ENCODE measurements around the gene EXOC4.

DNA sequence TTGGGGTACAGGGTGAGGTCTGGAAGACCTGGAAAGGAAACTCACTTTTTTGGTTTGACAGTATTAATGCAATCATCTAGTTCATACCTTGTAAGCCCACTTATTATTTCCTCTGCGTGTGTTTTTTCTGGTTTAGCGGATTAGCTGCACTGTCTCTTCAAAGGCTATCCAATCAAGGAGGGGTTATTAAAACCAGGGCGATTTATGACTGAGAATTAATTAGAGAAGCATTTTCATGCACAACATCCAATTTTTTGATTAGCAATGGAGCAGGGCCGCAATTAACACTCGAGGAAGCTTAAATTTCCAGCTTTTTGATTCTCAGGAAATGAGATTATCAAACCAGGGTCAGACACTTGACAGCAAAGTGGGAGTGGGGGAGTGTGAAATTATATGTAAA is 248.9 kb downstream of the EXOC4 start:
- TF ChIP-seq, protein P1, sequence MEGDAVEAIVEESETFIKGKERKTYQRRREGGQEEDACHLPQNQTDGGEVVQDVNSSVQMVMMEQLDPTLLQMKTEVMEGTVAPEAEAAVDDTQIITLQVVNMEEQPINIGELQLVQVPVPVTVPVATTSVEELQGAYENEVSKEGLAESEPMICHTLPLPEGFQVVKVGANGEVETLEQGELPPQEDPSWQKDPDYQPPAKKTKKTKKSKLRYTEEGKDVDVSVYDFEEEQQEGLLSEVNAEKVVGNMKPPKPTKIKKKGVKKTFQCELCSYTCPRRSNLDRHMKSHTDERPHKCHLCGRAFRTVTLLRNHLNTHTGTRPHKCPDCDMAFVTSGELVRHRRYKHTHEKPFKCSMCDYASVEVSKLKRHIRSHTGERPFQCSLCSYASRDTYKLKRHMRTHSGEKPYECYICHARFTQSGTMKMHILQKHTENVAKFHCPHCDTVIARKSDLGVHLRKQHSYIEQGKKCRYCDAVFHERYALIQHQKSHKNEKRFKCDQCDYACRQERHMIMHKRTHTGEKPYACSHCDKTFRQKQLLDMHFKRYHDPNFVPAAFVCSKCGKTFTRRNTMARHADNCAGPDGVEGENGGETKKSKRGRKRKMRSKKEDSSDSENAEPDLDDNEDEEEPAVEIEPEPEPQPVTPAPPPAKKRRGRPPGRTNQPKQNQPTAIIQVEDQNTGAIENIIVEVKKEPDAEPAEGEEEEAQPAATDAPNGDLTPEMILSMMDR (IDR thresholded peaks at IDR 0.05; ENCODE audit: low read depth, low read length, poor library complexity, severe bottlenecking), result no peak
- no peak for TF ChIP-seq EZH2phosphoT487 (IDR thresholded peaks at IDR 0.05; ENCODE audit: borderline replicate concordance, low read length)

Data from DOHH2 (cell line).